ENCODE measurements around the gene EME2.

The EME2 gene

DNA sequence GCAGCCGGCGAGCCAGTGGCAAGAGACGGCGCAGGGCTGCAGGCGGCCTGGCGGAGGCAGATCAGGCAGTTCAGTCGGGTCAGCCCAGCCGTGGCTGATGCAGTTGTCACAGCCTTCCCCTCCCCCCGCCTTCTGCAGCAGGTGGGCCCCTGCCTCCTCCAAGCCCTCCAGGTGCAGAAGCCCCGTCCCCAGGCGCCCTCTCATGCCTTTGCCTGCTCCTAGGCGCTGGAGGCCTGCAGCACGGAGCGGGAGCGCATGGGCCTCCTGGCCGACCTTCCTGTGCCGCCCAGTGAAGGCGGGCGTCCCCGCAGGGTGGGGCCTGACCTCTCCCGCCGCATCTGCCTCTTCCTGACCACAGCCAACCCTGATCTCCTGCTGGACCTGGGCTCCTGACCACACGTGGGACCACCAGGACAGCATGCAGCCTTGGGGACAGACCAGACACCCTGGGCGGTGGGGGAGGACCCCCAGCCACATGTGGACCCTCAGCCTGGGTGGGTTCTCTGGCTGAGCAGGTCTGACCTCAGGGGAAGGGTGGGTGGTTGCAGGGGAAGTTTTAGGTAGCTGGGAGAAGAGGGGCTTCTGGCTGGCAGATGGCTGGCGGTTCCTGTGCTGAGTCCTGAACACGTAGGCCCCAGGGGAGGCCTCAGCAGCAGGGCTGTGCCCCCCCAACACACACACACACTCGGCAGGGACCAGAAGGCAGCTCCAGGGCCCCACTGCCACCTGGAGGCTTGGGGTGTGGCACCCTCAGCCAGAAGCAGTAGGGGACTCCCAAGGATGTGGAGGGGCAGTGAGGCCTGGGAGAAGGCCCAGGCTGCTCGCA lies 3.4 kb downstream of the EME2 start:
- DNase-seq (ENCODE audit: low read depth) = no peak
- TF ChIP-seq, protein P1, sequence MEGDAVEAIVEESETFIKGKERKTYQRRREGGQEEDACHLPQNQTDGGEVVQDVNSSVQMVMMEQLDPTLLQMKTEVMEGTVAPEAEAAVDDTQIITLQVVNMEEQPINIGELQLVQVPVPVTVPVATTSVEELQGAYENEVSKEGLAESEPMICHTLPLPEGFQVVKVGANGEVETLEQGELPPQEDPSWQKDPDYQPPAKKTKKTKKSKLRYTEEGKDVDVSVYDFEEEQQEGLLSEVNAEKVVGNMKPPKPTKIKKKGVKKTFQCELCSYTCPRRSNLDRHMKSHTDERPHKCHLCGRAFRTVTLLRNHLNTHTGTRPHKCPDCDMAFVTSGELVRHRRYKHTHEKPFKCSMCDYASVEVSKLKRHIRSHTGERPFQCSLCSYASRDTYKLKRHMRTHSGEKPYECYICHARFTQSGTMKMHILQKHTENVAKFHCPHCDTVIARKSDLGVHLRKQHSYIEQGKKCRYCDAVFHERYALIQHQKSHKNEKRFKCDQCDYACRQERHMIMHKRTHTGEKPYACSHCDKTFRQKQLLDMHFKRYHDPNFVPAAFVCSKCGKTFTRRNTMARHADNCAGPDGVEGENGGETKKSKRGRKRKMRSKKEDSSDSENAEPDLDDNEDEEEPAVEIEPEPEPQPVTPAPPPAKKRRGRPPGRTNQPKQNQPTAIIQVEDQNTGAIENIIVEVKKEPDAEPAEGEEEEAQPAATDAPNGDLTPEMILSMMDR (conservative IDR thresholded peaks at IDR 0.05; ENCODE audit: low read length) = no peak
- H3K4me3 ChIP-seq (ENCODE audit: low read length) = no peak overlapping the region

DNA sequence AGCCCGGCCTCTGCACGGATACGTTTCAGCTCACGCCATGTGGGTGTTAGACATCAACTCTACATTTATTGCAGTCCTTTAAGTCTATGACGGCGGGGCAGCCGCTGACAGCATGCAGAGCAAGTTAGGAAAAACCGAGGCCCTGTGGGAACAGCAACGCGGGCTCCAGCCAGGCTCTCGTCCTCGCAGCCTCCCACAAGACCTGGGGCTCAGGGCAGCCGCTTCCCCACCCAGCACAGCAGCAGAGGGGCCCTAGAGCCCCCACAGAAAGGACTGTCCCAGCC lies 4.0 kb downstream of the EME2 start:
- no peak overlapping the region for H3K4me3 ChIP-seq (ENCODE audit: low read length)

DNA sequence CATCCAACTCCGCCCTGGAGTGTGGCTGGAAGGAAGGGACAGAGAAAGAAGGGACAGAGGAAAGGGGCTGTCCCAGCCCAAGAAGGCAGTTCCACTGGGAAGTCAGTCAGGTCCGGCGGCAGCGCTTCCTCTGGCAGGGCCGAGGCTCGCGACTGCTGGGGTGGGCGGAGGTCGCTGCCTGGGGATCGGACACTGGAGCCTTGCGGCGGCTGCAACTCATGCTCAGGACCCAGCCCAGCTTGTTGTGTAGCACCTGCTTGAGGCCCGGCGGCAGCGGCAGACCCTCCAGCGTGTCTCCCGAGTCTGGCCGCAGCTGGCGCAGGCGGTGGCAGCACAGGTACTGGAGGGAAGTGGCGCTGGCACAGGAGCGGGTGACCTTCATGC lies 4.4 kb downstream of the EME2 start:
- TF ChIP-seq, protein P1 (conservative IDR thresholded peaks at IDR 0.05; ENCODE audit: low read length) = no peak

More for the DNA sequence above, 4.0 kb downstream of the EME2 start:
- DNase-seq (ENCODE audit: low read depth) = no peak
- TF ChIP-seq, protein P1 (conservative IDR thresholded peaks at IDR 0.05; ENCODE audit: low read length) = no peak

DNA sequence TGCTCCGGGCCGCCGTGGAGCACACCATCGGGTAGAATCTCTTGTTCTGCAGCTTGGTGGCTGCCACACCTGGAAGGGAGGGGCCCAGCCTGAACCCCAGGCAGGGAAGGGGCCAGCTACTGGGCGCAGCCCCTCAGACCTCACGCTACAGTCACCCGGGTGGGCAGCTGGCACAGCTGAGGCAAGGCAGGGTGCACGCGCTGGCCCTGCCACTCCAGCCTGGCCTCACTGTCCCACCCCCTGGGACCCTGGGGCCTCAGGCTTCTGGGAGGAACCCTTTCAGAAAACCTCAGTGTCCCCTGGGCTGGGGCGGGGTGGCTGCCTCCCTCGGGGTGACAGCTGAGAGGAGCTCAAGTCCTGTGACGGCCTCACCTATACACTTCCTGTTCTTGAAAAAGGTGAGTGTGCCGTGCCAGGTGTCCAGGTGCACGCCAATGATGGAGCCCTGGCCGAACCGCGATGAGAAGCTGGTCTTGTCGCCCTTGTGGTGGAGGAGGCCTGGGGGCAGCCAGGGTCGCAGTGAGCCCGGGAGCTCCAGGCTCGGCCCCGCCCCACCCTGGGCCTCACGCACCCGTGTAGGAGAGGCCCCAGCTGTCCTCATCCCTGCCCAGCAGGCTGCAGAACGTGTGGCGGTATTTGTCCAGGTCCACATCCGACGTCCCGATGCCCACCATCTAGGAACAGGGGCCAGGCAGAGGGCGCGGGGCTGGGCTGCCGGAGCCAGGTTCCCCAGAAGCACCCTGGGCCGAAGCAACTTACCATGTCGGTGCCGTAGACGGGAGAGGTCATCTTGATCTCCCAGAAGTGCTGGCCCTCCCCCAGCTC lies 5.0 kb downstream of the EME2 start:
- TF ChIP-seq, protein P1 (conservative IDR thresholded peaks at IDR 0.05; ENCODE audit: low read length) = no peak
- H3K4me3 ChIP-seq (ENCODE audit: low read length) = no peak overlapping the region
- no peak for DNase-seq (ENCODE audit: low read depth)

More for the DNA sequence above, 4.4 kb downstream of the EME2 start:
- no peak overlapping the region for H3K4me3 ChIP-seq (ENCODE audit: low read length)
- DNase-seq (ENCODE audit: low read depth) = no peak

DNA sequence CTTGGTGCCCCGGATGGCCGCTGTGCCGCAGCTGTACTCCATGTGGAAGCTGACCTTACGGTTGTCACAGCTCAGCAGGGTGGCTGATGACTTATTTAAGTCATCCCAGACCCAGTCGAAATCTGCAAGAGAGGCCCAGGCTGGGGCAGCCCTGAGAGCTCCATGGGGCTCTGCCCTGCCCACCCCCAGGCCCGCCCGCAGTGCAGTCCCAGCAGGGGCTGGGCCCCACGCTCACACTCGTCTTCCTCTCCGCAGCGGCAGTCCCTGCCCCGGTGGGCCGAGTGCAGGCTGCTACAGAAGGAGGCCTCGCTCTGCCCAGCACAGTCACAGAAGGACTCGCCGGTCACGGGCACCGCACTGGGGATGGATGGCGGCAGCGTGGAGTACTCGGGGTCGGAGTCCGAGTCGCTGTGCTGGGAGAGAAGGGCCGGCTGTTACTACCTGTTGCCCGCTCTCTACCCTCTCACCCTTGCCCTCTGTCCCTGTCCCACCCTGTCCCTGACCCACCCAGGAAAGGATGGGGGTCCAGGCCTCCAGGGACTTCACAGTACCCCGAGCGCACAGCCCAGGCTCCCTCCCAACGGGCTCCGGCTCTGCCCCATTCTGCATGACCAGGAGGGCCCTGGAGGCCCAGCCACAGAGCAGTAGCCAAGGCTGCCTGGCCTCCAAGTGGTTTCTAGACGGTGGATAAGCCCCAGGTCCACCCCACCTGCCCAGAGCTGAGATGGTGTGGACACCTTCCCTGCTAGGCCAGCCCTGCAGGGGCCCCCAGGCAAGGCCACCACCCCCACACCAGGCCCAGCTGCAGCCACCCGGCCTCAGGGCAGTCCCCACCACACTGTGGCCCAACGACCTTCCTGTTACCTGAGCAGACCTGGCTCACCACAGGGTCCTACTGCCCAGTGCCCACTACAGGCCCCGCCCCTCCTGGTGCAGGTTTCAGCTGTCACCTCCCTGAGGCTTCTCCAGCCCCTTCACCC lies 5.9 kb downstream of the EME2 start:
- TF ChIP-seq, protein P1 (conservative IDR thresholded peaks at IDR 0.05; ENCODE audit: low read length) = no peak
- H3K4me3 ChIP-seq (ENCODE audit: low read length) = no peak overlapping the region
- DNase-seq (ENCODE audit: low read depth) = no peak

DNA sequence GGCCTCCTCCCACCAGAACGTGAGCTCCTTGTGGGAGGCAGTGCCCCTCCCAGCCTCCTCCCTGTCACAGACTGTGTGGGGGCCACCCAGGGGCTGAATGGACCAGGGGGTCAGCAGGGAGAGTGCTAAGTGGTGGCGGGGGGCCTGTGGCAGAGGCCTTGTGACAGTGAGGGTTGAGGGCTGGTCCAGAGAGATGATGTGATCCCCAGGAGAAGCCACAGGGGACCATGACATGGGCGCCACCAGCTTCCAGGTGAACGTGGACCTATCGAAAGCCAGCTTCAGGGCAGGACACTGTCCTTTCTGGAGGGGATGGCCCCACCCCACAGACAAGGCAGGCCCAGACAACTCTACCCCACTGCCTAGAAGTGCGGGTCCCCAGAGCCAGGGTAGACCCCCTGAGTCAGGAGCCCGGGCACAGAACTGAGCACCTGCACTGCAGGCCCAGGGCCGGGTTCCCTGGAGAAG lies 6.7 kb downstream of the EME2 start:
- no peak for DNase-seq (ENCODE audit: low read depth)
- TF ChIP-seq, protein P1 (conservative IDR thresholded peaks at IDR 0.05; ENCODE audit: low read length) = no peak
- no peak overlapping the region for H3K4me3 ChIP-seq (ENCODE audit: low read length)
